ENCODE measurements around the gene CYGB.
"Not testable (repeated sequence)": the region's sequence is repeated elsewhere in the genome, so short reads cannot be mapped to it uniquely, and the experiment has no call there.

The CYGB gene

GRCh38 chr17:76567634-76568432, 30.3 kb upstream of the CYGB start:
- DNase-seq (ENCODE audit: low read depth in 1 of 2, low spot score in 1 of 2): no peak

GRCh38 chr17:76566988-76567431, 29.5 kb upstream of the CYGB start:
- no peak for DNase-seq (ENCODE audit: low read depth in 1 of 2, low spot score in 1 of 2)

- no peak for DNase-seq (ENCODE audit: low read depth in 1 of 2, low spot score in 1 of 2)
These were observed 29.1 kb upstream of the CYGB start for GRCh38 chr17:76566613-76566943.

GRCh38 chr17:76565728-76566612, 28.5 kb upstream of the CYGB start:
- DNase-seq (ENCODE audit: low read depth in 1 of 2, low spot score in 1 of 2): no peak

- DNase-seq (ENCODE audit: low read depth in 1 of 2, low spot score in 1 of 2): not testable (repeated sequence)
These were observed 27.6 kb upstream of the CYGB start for GRCh38 chr17:76564991-76565727.

- DNase-seq (ENCODE audit: low read depth in 1 of 2, low spot score in 1 of 2): not testable (repeated sequence)
These were observed 25.9 kb upstream of the CYGB start for GRCh38 chr17:76563359-76563758.

GRCh38 chr17:76562734-76563148, 25.2 kb upstream of the CYGB start:
- DNase-seq (ENCODE audit: low read depth in 1 of 2, low spot score in 1 of 2): no peak

GRCh38 chr17:76561799-76562268, 24.3 kb upstream of the CYGB start:
- DNase-seq (ENCODE audit: low read depth in 1 of 2, low spot score in 1 of 2): no peak

GRCh38 chr17:76561332-76561731, 23.8 kb upstream of the CYGB start:
- DNase-seq (ENCODE audit: low read depth in 1 of 2, low spot score in 1 of 2): no peak

GRCh38 chr17:76560877-76561221, 23.3 kb upstream of the CYGB start:
- no peak for DNase-seq (ENCODE audit: low read depth in 1 of 2, low spot score in 1 of 2)

GRCh38 chr17:76560036-76560876, 22.7 kb upstream of the CYGB start:
- no peak for DNase-seq (ENCODE audit: low read depth in 1 of 2, low spot score in 1 of 2)

- not testable (repeated sequence) for DNase-seq (ENCODE audit: low read depth in 1 of 2, low spot score in 1 of 2)
These were observed 22.0 kb upstream of the CYGB start for GRCh38 chr17:76559460-76559859.

- no peak for DNase-seq (ENCODE audit: low read depth in 1 of 2, low spot score in 1 of 2)
These were observed 20.9 kb upstream of the CYGB start for GRCh38 chr17:76558198-76559095.

- peak; percentile 85 to 92 for DNase-seq (ENCODE audit: low read depth in 1 of 2, low spot score in 1 of 2)
These were observed 20.1 kb upstream of the CYGB start for GRCh38 chr17:76557368-76558197.

- peak in 1 of 2 donors; percentile 28 for DNase-seq (ENCODE audit: low read depth in 1 of 2, low spot score in 1 of 2)
These were observed 19.4 kb upstream of the CYGB start for GRCh38 chr17:76556765-76557367.

- DNase-seq (ENCODE audit: low read depth in 1 of 2, low spot score in 1 of 2): no peak
These were observed 16.6 kb upstream of the CYGB start for GRCh38 chr17:76554131-76554530.

- no peak for DNase-seq (ENCODE audit: low read depth in 1 of 2, low spot score in 1 of 2)
These were observed 15.8 kb upstream of the CYGB start for GRCh38 chr17:76553178-76553908.

- DNase-seq (ENCODE audit: low read depth in 1 of 2, low spot score in 1 of 2): no peak
These were observed 14.2 kb upstream of the CYGB start for GRCh38 chr17:76551685-76552084.
